Neural cell (in vitro differentiated cells): ENCODE measurements around the gene PUS10. TPM values are rescaled to one million over a fixed set of nuclear protein-coding genes. Genes with fewer than 3 reads are reported as not detected.

ENCODE experiments used
- H2AFZ ChIP-seq: fragments of 200-600, 300-800 bp; sonication (generic), shearing (Covaris generic); 2 replicates; pipeline ENCODE4 v1.6.0; 2014; ENCODE audit warnings: low read depth, mild to moderate bottlenecking, antibody characterized with exemption, low read length, moderate library complexity
- H3F3A ChIP-seq: fragments of 200-600 bp; shearing (Covaris generic); 2 replicates; pipeline ENCODE4 v1.6.1; 2016; ENCODE audit warnings: mild to moderate bottlenecking, moderate library complexity, mixed read lengths, antibody characterized with exemption, low read length; ENCODE audit not compliant: insufficient read depth, poor library complexity, severe bottlenecking
- H3K27ac ChIP-seq: fragments of 200-600, 300-800 bp; sonication (generic), shearing (Covaris generic); 2 replicates; pipeline ENCODE4 v1.5.1; 2014; ENCODE audit warnings: mild to moderate bottlenecking, low read length, moderate library complexity
- H3K27me3 ChIP-seq: fragments of 300-800, 200-600 bp; sonication (generic), shearing (Covaris generic); 2 replicates; pipeline ENCODE4 v1.6.0; 2014; ENCODE audit warnings: mild to moderate bottlenecking, low read depth, low read length, moderate library complexity; ENCODE audit not compliant: insufficient read depth
- H3K36me3 ChIP-seq: fragments of 300-800, 200-600 bp; sonication (generic), shearing (Covaris generic); 2 replicates; pipeline ENCODE4 v1.5.1; 2014; ENCODE audit warnings: mild to moderate bottlenecking, antibody characterized with exemption, low read length, moderate library complexity; ENCODE audit not compliant: insufficient read depth
- H3K4me2 ChIP-seq: fragments of 300-800, 200-600 bp; sonication (generic), shearing (Covaris generic); 2 replicates; pipeline ENCODE4 v1.6.0; 2014; ENCODE audit warnings: mild to moderate bottlenecking, low read length
- H3K4me3 ChIP-seq: fragments of 300-800, 200-600 bp; sonication (generic), shearing (Covaris generic); 2 replicates; pipeline ENCODE4 v1.5.1; 2014; ENCODE audit warnings: mild to moderate bottlenecking, low read length, moderate library complexity
- H3K79me2 ChIP-seq: fragments of 200-600 bp; shearing (Covaris generic); replicated peaks from 2 replicates; pipeline ENCODE4 v1.6.0; 2014; ENCODE audit warnings: mild to moderate bottlenecking, low read length, moderate library complexity; ENCODE audit not compliant: insufficient read depth
- H3K9ac ChIP-seq: fragments of 300-800, 200-600 bp; sonication (generic), shearing (Covaris generic); 2 replicates; pipeline ENCODE4 v1.6.1; 2016; ENCODE audit warnings: mild to moderate bottlenecking, low read length, mixed read lengths
- H3K9me2 ChIP-seq: fragments of 200-600 bp; shearing (Covaris generic); 2 replicates; pipeline ENCODE4 v1.6.1; 2016; ENCODE audit warnings: mild to moderate bottlenecking, low read length, mixed read lengths; ENCODE audit not compliant: insufficient read depth
- H3K9me3 ChIP-seq: fragments of 200-600, 300-800 bp; sonication (generic), shearing (Covaris generic); 2 replicates; pipeline ENCODE4 v1.6.1; 2016; ENCODE audit warnings: mild to moderate bottlenecking, mixed run types, low read length, moderate library complexity, mixed read lengths
- H4K20me1 ChIP-seq: fragments of 200-600 bp; shearing (Covaris generic); 2 replicates; pipeline ENCODE4 v1.6.1; 2016; ENCODE audit warnings: mild to moderate bottlenecking, mixed run types; ENCODE audit not compliant: insufficient read depth
- EP300 ChIP-seq: fragments of 450-650 bp; conservative IDR thresholded peaks from 2 replicates; pipeline ENCODE4 v1.6.1; 2014; ENCODE audit warnings: antibody characterized with exemption, mild to moderate bottlenecking, moderate library complexity; ENCODE audit not compliant: poor library complexity, severe bottlenecking
- EZH2 ChIP-seq: fragments of 200-600, 300-800 bp; shearing (Covaris generic), sonication (generic); IDR thresholded peaks from 2 replicates; pipeline ENCODE4 v1.6.1; 2014; ENCODE audit warnings: antibody characterized with exemption, low read length, borderline replicate concordance, mild to moderate bottlenecking; ENCODE audit not compliant: insufficient read depth, poor library complexity, severe bottlenecking
- MXI1 ChIP-seq: fragments of 450-650 bp; conservative IDR thresholded peaks from 2 replicates; pipeline ENCODE4 v1.6.1; 2014; ENCODE audit warnings: antibody characterized with exemption, mild to moderate bottlenecking; ENCODE audit not compliant: poor library complexity, severe bottlenecking
- POLR2AphosphoS5 ChIP-seq: IDR thresholded peaks from 2 replicates; pipeline ENCODE4 v1.6.1; 2012
- RAD21 ChIP-seq: fragments of 450-650 bp; conservative IDR thresholded peaks from 2 replicates; pipeline ENCODE4 v1.6.1; 2014; ENCODE audit warnings: antibody characterized with exemption, mild to moderate bottlenecking, moderate library complexity
- REST ChIP-seq: IDR thresholded peaks from 2 replicates; pipeline ENCODE4 v1.6.1; 2012; ENCODE audit warnings: borderline replicate concordance
- SMC3 ChIP-seq: fragments of 450-650 bp; conservative IDR thresholded peaks from 2 replicates; pipeline ENCODE4 v1.6.1; 2014; ENCODE audit warnings: antibody characterized with exemption, mild to moderate bottlenecking, moderate library complexity; ENCODE audit not compliant: poor library complexity
- TAF1 ChIP-seq: IDR thresholded peaks from 2 replicates; pipeline ENCODE4 v1.6.1; 2012; ENCODE audit warnings: low read depth
- polyA plus RNA-seq: library from polyadenylated mRNA; depleted of rRNA; stranded (reverse); fragments of >200 nt; gene quantifications from 2 replicates; pipeline ENCODE4 v1.2.3, GENCODE V29; 2014
- TF ChIP-seq, protein P1 (sequence below): fragments of 450-650 bp; IDR thresholded peaks from 2 replicates; pipeline ENCODE4 v1.5.1; 2014; ENCODE audit warnings: antibody characterized with exemption, mild to moderate bottlenecking, moderate library complexity; ENCODE audit not compliant: poor library complexity, severe bottlenecking

PUS10 gene
- polyA plus RNA-seq, 1 donor from 2014 or later, result 3.5 TPM

DNA sequence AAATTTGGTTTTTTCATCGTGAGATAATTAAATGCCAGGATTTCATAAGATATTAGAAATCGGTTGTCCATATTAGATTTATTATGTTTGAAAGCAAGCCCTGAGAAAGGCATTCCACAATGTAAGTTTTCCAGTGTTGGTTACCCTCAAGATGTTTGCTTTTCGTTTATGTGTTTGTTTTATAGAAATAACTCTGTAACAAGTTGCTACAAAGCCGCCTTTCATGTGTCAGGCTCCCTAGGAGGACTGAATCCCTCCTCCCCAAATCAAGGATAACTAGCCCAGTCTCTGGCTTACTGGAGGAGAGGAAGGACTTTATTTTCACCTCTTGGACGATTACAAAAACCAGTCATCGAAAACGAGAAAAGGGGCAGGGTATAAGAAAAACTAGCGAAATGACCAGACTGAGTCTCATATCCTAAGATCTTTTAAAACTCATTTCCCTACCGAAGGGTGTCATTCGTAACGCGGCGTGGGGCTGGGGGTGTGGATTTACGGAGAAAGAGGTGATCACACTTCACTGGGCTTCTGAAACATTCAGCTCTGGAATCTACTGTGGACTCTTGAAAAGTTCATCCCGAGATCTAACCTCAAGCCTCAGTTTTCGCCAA lies 1.6 kb downstream of the PUS10 start:
- H3K4me3 ChIP-seq, result peak overlapping the region; percentile 85
- H3K36me3 ChIP-seq, result no peaks in the 10 kb centered on the region
- peaks cover 38% of the 10 kb centered on the region for H3K79me2 ChIP-seq
- no peak for TF ChIP-seq POLR2AphosphoS5
- no peak for TF ChIP-seq EP300
- no peak for TF ChIP-seq EZH2
- TF ChIP-seq MXI1, result no peak
- peak overlapping the region; percentile 87 for H3K27ac ChIP-seq
- H2AFZ ChIP-seq, result peak overlapping the region; percentile 84
- H3K9ac ChIP-seq, result peak overlapping the region; percentile 81
- no peaks in the 10 kb centered on the region for H4K20me1 ChIP-seq
- H3K4me2 ChIP-seq, result peak overlapping the region; percentile 97
- H3F3A ChIP-seq, result no peaks in the 10 kb centered on the region
- H3K9me3 ChIP-seq, result no peaks in the 10 kb centered on the region
- H3K9me2 ChIP-seq, result no peaks in the 10 kb centered on the region
- no peaks in the 10 kb centered on the region for H3K27me3 ChIP-seq

- H3K36me3 ChIP-seq, result no peaks in the 10 kb centered on the region
- H3K27me3 ChIP-seq, result no peaks in the 10 kb centered on the region
- H3K9me3 ChIP-seq, result no peaks in the 10 kb centered on the region
- no peaks in the 10 kb centered on the region for H3K9me2 ChIP-seq
- no peaks in the 10 kb centered on the region for H4K20me1 ChIP-seq
- no peaks in the 10 kb centered on the region for H3F3A ChIP-seq
- peaks cover 34% of the 10 kb centered on the region for H3K79me2 ChIP-seq
- no peak overlapping the region for H2AFZ ChIP-seq
- no peak overlapping the region for H3K27ac ChIP-seq
- peak overlapping the region; percentile 85 for H3K4me3 ChIP-seq
- H3K9ac ChIP-seq, result no peak overlapping the region
- no peak for TF ChIP-seq EP300
- TF ChIP-seq EZH2, result no peak
- no peak for TF ChIP-seq SMC3
- TF ChIP-seq, protein P1, sequence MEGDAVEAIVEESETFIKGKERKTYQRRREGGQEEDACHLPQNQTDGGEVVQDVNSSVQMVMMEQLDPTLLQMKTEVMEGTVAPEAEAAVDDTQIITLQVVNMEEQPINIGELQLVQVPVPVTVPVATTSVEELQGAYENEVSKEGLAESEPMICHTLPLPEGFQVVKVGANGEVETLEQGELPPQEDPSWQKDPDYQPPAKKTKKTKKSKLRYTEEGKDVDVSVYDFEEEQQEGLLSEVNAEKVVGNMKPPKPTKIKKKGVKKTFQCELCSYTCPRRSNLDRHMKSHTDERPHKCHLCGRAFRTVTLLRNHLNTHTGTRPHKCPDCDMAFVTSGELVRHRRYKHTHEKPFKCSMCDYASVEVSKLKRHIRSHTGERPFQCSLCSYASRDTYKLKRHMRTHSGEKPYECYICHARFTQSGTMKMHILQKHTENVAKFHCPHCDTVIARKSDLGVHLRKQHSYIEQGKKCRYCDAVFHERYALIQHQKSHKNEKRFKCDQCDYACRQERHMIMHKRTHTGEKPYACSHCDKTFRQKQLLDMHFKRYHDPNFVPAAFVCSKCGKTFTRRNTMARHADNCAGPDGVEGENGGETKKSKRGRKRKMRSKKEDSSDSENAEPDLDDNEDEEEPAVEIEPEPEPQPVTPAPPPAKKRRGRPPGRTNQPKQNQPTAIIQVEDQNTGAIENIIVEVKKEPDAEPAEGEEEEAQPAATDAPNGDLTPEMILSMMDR, result no peak
- no peak for TF ChIP-seq POLR2AphosphoS5
- TF ChIP-seq REST, result no peak
- no peak for TF ChIP-seq TAF1
- TF ChIP-seq MXI1, result no peak
- no peak for TF ChIP-seq RAD21
- peak overlapping the region; percentile 97 for H3K4me2 ChIP-seq
These were observed 2.1 kb downstream of the PUS10 start for GRCh38 chr2:61015976-61016375.
